Upper lobe of left lung (tissue), 6 donors: Measurements from ENCODE around the gene DDAH1. TPM values are rescaled to one million over a fixed set of nuclear protein-coding genes. Genes with fewer than 3 reads are reported as not detected.
A peak's percentile ranks its signal among the peaks of the same experiment; 100 is the strongest.

ENCODE experiments used
- ATAC-seq, 2 donors: fragments of 200-7000 bp; cut with Tn5 transposase; one replicate each; pipeline ENCODE4 v1.9.1; 2022; ENCODE audit warnings: mild to moderate bottlenecking in 2 of 2, moderate library complexity in 2 of 2; ENCODE audit not compliant: low FRiP score in 2 of 2
- DNase-seq, 2 donors: peaks; one replicate each; pipeline ENCODE4 v3.0.0-alpha.2; 2019 to 2020
- H3K27ac ChIP-seq, 4 donors: fragments of 200-600 bp; sonication (generic); one replicate each; pipeline ENCODE4 v1.5.1; 2016 to 2019
- H3K27me3 ChIP-seq, 4 donors: fragments of 200-600 bp; sonication (generic); one replicate each; pipeline ENCODE4 v1.5.1; 2017 to 2019
- H3K36me3 ChIP-seq, 4 donors: fragments of 200-600 bp; sonication (generic); one replicate each; pipeline ENCODE4 v1.5.1; 2016 to 2019
- H3K4me1 ChIP-seq, 4 donors: fragments of 200-600 bp; sonication (generic); one replicate each; pipeline ENCODE4 v1.5.1; 2018 to 2019
- H3K4me3 ChIP-seq, 4 donors: fragments of 200-600 bp; sonication (generic); one replicate each; pipeline ENCODE4 v1.5.1; 2017 to 2019; ENCODE audit warnings: mild to moderate bottlenecking in 2 of 4, moderate library complexity in 1 of 4
- H3K9me3 ChIP-seq, 4 donors: fragments of 200-600 bp; sonication (generic); one replicate each; pipeline ENCODE4 v1.5.1; 2018 to 2019
- EP300 ChIP-seq, 4 donors: sonication (generic); formaldehyde crosslinking; IDR thresholded peaks; one replicate each; pipeline ENCODE4 v1.5.1; 2017; ENCODE audit warnings: antibody characterized with exemption in 4 of 4, control low read depth in 2 of 4
- POLR2A ChIP-seq, 4 donors: fragments of 450-650 bp; IDR thresholded peaks; one replicate each; pipeline ENCODE4 v1.5.1; 2016 to 2017; ENCODE audit warnings: antibody characterized with exemption in 4 of 4, mild to moderate bottlenecking in 2 of 4
- POLR2AphosphoS5 ChIP-seq, 2 donors: sonication (generic); formaldehyde crosslinking; IDR thresholded peaks; one replicate each; pipeline ENCODE4 v1.5.1; 2017; ENCODE audit warnings: antibody characterized with exemption in 2 of 2
- WGBS, 2 donors: methylation state at CpG; one replicate each; pipeline ENCODE4 v1.1.5; 2017 to 2018; 5-methylcytosine and 5-hydroxymethylcytosine counted together
- total RNA-seq, 6 donors: library from RNA; depleted of rRNA in 4 of 6; stranded (reverse); fragments of >200 nt in 4 of 6; gene quantifications; one replicate each; pipeline versions ENCODE4 v1.1.0 to v1.2.1, GENCODE V29; 2016 to 2021
- TF ChIP-seq, protein P1 (sequence below), 6 experiments: fragments of 450-650 bp in 4 of 6; fragments of 200-600 bp in 2 of 6; sonication (generic) in 2 of 6; IDR thresholded peaks; one replicate each; pipeline ENCODE4 v1.5.1; 2016 to 2019; ENCODE audit warnings: antibody characterized with exemption in 6 of 6
- donor health status: DM: no; HTN: no; CAD: no; lungs with moderate emphysema.
- donor health status: DM: no; HTN: yes; CAD: no; lungs with severe emphysema.

Gene DDAH1
- total RNA-seq, 6 donors from 2014 or later: 24.1 to 78.8 (median 52.6) TPM

DNA sequence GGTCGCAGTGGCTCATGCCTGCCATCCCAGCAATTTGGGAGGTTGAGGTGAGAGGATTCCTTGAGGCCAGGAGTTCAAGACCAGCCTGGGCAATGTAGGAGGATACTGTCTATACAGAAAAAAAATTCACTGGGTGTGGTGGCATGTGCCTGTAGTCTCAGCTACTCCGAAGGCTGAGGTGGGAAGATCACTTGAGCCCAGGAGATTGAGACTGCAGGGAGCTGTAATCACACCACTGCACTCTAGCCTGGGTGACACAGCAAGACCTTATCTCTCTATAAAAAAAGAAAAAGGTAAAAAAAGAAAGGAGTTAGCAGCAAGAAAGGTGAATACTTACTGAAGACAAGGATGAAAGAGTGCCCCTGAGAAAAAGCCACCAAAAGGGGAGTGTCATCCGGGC is 164.8 kb downstream of the DDAH1 start:
- TF ChIP-seq, protein P1, sequence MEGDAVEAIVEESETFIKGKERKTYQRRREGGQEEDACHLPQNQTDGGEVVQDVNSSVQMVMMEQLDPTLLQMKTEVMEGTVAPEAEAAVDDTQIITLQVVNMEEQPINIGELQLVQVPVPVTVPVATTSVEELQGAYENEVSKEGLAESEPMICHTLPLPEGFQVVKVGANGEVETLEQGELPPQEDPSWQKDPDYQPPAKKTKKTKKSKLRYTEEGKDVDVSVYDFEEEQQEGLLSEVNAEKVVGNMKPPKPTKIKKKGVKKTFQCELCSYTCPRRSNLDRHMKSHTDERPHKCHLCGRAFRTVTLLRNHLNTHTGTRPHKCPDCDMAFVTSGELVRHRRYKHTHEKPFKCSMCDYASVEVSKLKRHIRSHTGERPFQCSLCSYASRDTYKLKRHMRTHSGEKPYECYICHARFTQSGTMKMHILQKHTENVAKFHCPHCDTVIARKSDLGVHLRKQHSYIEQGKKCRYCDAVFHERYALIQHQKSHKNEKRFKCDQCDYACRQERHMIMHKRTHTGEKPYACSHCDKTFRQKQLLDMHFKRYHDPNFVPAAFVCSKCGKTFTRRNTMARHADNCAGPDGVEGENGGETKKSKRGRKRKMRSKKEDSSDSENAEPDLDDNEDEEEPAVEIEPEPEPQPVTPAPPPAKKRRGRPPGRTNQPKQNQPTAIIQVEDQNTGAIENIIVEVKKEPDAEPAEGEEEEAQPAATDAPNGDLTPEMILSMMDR (IDR thresholded peaks at IDR 0.05): no peak
- TF ChIP-seq EP300 (IDR thresholded peaks at IDR 0.05) (no peak), POLR2A (IDR thresholded peaks at IDR 0.05) (no peak), POLR2AphosphoS5 (IDR thresholded peaks at IDR 0.05) (no peak)
- peaks cover 16 to 20% (median 17%) of the 10 kb centered on the region in 4 donors for H3K4me1 ChIP-seq
- no peaks in the 10 kb centered on the region for H3K36me3 ChIP-seq
- DNase-seq: no peak
- H3K4me3 ChIP-seq: no peak overlapping the region
- no peak overlapping the region for H3K27ac ChIP-seq
- no peak for ATAC-seq
- no peaks in the 10 kb centered on the region for H3K9me3 ChIP-seq
- H3K27me3 ChIP-seq: no peaks in the 10 kb centered on the region
- 79 to 95% methylated on average over 3 of the region's 3 CpGs for WGBS, 2 donors

DNA sequence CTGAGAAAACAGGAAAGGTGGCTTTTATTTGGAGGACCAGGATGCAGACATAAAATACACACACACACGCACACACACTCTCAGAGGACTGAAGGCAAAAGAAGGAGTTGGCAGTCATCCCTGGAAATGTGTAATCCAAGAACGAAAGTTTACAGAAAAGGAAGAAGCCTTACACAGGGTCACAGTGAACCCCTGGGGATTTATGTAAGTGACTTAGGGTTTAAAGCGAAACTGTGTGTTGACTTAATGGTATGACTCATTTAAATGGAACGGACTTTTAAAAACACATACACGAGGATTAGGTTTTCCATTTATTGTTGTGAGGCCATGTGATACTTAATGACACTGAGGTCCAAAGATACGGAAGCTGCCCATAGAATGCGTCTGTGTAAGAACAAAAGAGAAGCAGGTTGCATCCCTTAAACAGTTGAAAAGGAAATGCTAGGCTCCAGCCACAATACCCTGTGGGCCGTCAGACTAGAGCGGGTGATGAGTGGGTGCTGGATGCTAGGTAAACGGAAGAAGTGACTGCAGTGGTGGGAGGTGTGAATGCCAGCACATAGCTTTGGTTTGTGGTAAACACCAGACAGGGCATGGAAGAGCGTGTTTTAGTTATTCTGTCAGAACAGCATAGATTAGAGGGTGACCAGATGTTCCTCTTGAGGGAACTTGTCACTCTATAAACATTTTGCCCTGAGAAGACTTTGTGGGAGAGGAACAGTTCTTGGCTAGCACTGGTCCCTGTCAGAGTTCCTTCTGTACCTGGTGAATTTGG is 166.9 kb downstream of the DDAH1 start:
- Histone ChIP-seq H3K27ac (peak overlapping the region; percentile 65 to 81 (median 76)), H3K36me3 (no peaks in the 10 kb centered on the region), H3K27me3 (no peaks in the 10 kb centered on the region), H3K4me1 (peaks cover 16 to 20% (median 18%) of the 10 kb centered on the region in 4 donors), H3K4me3 (peak overlapping the region in 3 of 4 donors; percentile 4 to 13 (median 7)), H3K9me3 (no peaks in the 10 kb centered on the region)
- ATAC-seq: peak; percentile 74 to 88
- peak in 1 of 2 donors; percentile 67 for DNase-seq
- TF ChIP-seq POLR2AphosphoS5 (IDR thresholded peaks at IDR 0.05) (peak; percentile 17 to 44), POLR2A (IDR thresholded peaks at IDR 0.05) (no peak), EP300 (IDR thresholded peaks at IDR 0.05) (peak in 2 of 4 donors; percentile 35 to 67)
- TF ChIP-seq, protein P1 (IDR thresholded peaks at IDR 0.05): no peak
- WGBS, 2 donors: 26 to 27% methylated on average over 11 of the region's 11 CpGs

DNA sequence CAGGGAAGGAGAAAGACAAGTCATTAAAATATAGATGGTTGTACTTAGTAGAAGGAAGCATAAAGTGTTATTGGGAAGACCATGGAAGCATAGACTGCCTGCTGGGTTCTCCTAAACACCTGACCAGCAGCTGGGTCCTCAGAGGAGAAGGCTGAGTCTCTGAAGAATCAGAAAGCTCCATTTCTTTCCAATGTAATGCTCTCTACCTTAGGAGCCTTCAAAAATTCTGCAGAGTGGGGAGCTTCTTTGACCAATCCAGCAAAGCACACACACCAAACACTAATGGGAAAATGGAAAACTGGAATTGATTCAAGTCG is 167.5 kb downstream of the DDAH1 start:
- Histone ChIP-seq H3K9me3 (no peaks in the 10 kb centered on the region), H3K36me3 (no peaks in the 10 kb centered on the region), H3K4me1 (peaks cover 16 to 20% (median 18%) of the 10 kb centered on the region in 4 donors), H3K4me3 (peak overlapping the region in 2 of 4 donors; percentile 7 to 13), H3K27ac (peak overlapping the region; percentile 65 to 81 (median 76)), H3K27me3 (no peaks in the 10 kb centered on the region)
- no peak for DNase-seq
- no peak for TF ChIP-seq POLR2AphosphoS5 (IDR thresholded peaks at IDR 0.05)
- no peak for TF ChIP-seq POLR2A (IDR thresholded peaks at IDR 0.05)
- TF ChIP-seq EP300 (IDR thresholded peaks at IDR 0.05): no peak
- TF ChIP-seq, protein P1 (IDR thresholded peaks at IDR 0.05): no peak
- ATAC-seq: no peak
- WGBS, 2 donors: 32 to 43% methylated on average over 1 of the region's 1 CpG

DNA sequence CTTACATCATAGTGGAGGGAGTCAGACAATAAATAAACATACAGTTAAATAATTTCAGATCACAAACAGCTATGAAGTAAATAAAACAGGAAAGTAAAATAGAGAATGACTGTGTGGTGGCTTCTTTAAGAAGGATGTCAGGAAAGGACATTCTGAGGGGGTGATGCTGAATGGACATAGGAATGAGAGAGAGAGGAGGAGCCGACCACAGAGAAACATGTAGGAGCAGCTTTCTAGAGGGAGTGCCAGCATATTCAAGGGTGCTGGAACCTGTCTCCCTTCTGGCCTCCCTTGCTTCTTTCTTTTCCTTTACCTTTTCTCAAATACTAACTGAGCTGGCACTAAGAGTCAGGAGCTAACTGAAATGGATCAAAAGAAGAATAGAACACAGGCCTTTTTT is 168.0 kb downstream of the DDAH1 start:
- H3K36me3 ChIP-seq: no peaks in the 10 kb centered on the region
- no peak overlapping the region for H3K4me3 ChIP-seq
- H3K4me1 ChIP-seq: peaks cover 16 to 20% (median 18%) of the 10 kb centered on the region in 4 donors
- no peak for TF ChIP-seq POLR2AphosphoS5 (IDR thresholded peaks at IDR 0.05)
- TF ChIP-seq POLR2A (IDR thresholded peaks at IDR 0.05): no peak
- TF ChIP-seq EP300 (IDR thresholded peaks at IDR 0.05): no peak
- TF ChIP-seq, protein P1 (IDR thresholded peaks at IDR 0.05): no peak
- ATAC-seq: no peak
- peak overlapping the region; percentile 65 to 81 (median 76) for H3K27ac ChIP-seq
- H3K9me3 ChIP-seq: no peaks in the 10 kb centered on the region
- DNase-seq: no peak
- no peaks in the 10 kb centered on the region for H3K27me3 ChIP-seq
- 41 to 64% methylated on average over 1 of the region's 1 CpG for WGBS, 2 donors
